GM21737 (cell line): ENCODE results near the gene PKD1.
"Not testable (repeated sequence)": the region's sequence is repeated elsewhere in the genome, so short reads cannot be mapped to it uniquely, and the experiment has no call there.

Source experiments
- ATAC-seq: cut with Tn5 transposase; IDR thresholded peaks from one replicate; pipeline ENCODE4 v1.9.1; 2021; ENCODE audit warnings: mild to moderate bottlenecking, moderate library complexity; ENCODE audit not compliant: unreplicated experiment

The PKD1 gene

GRCh38 chr16:2152695-2153506, 17.2 kb upstream of the PKD1 start:
- no peak for ATAC-seq

- ATAC-seq, result no peak
Measured at GRCh38 chr16:2151188-2152091, 15.7 kb upstream of the PKD1 start.

- ATAC-seq, result no peak
Measured at GRCh38 chr16:2150418-2151187, 14.9 kb upstream of the PKD1 start.

GRCh38 chr16:2149630-2150417, 14.1 kb upstream of the PKD1 start:
- ATAC-seq, result no peak

GRCh38 chr16:2148714-2149629, 13.3 kb upstream of the PKD1 start:
- ATAC-seq, result no peak

- no peak for ATAC-seq
Measured at GRCh38 chr16:2147981-2148671, 12.4 kb upstream of the PKD1 start, which contains the start of gene RAB26. Gene RAB26, plus strand, starts transcription at chr16:2148625. Its CDS starts 159 bp downstream, at chr16:2148784.

- no peak for ATAC-seq
Measured at GRCh38 chr16:2147378-2147777, 11.7 kb upstream of the PKD1 start.

- ATAC-seq, result no peak
Measured at GRCh38 chr16:2145843-2146242, 10.1 kb upstream of the PKD1 start.

GRCh38 chr16:2143878-2144485, 8.3 kb upstream of the PKD1 start:
- ATAC-seq, result no peak

GRCh38 chr16:2142942-2143877, 7.5 kb upstream of the PKD1 start:
- no peak for ATAC-seq

- not testable (repeated sequence) for ATAC-seq
Measured at GRCh38 chr16:2135071-2135470, 627 bp downstream of the PKD1 start.

GRCh38 chr16:2133797-2134196, 1.9 kb downstream of the PKD1 start:
- ATAC-seq, result not testable (repeated sequence)

- ATAC-seq, result not testable (repeated sequence)
Measured at GRCh38 chr16:2129890-2130447, 5.7 kb downstream of the PKD1 start.

- ATAC-seq, result not testable (repeated sequence)
Measured at GRCh38 chr16:2129251-2129650, 6.4 kb downstream of the PKD1 start.

GRCh38 chr16:2127630-2128280, 7.9 kb downstream of the PKD1 start:
- ATAC-seq, result not testable (repeated sequence)

- not testable (repeated sequence) for ATAC-seq
Measured at GRCh38 chr16:2126928-2127556, 8.7 kb downstream of the PKD1 start.
